ENCODE measurements around the gene C2CD2L.
A peak's percentile ranks its signal among the peaks of the same experiment; 100 is the strongest.

The C2CD2L gene

GRCh38 chr11:119108857-119109221, 1.7 kb downstream of the C2CD2L start:
- Histone ChIP-seq H3K9me3 (ENCODE audit: low read depth, low read length) (no peaks in the 10 kb centered on the region), H3K27ac (no peak overlapping the region), H3K4me3 (peak overlapping the region; percentile 92), H3K9ac (ENCODE audit: insufficient read length) (no peak overlapping the region), H3K36me3 (ENCODE audit: insufficient read depth, low read length) (peaks cover 16% of the 10 kb centered on the region)
- TF ChIP-seq FOXP2 (optimal IDR thresholded peaks at IDR 0.05; ENCODE audit: control extremely low read depth, extremely low read length, insufficient read depth) = no peak
- no peak for TF ChIP-seq EZH2 (IDR thresholded peaks at IDR 0.05)
- no peak for TF ChIP-seq POLR2AphosphoS5 (IDR thresholded peaks at IDR 0.05; ENCODE audit: borderline replicate concordance, low read depth, low read length)
- DNase-seq (ENCODE audit: low read depth, low spot score) = no peak

GRCh38 chr11:119109843-119110242, 2.7 kb downstream of the C2CD2L start:
- Histone ChIP-seq H3K36me3 (ENCODE audit: insufficient read depth, low read length) (peaks cover 16% of the 10 kb centered on the region), H3K4me3 (no peak overlapping the region), H3K9ac (ENCODE audit: insufficient read length) (no peak overlapping the region), H3K9me3 (ENCODE audit: low read depth, low read length) (no peaks in the 10 kb centered on the region), H3K27ac (no peak overlapping the region)
- no peak for DNase-seq (ENCODE audit: low read depth, low spot score)
- TF ChIP-seq POLR2AphosphoS5 (IDR thresholded peaks at IDR 0.05; ENCODE audit: borderline replicate concordance, low read depth, low read length) (no peak), EZH2 (IDR thresholded peaks at IDR 0.05) (no peak), FOXP2 (optimal IDR thresholded peaks at IDR 0.05; ENCODE audit: control extremely low read depth, extremely low read length, insufficient read depth) (no peak)

DNA sequence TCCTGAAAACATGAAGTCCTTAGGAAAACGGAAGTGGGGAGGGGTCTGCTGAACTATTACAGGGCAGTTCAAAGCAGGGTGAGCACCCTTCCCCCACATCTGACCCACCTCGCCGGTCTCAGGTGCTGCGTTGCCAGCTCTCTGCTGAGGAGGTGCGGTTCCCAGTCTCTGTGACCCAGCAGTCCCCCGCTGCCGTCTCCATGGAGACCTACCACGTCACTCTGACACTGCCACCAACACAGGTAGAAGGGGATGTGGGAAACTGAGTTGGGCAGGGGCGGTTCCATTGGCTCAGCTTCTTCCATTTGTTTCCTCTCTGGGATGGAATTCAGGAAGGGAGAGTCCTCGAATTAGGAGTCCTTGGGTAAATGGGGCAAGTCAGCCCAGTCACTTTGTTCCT, 3.3 kb downstream of the C2CD2L start:
- no peak for DNase-seq (ENCODE audit: low read depth, low spot score)
- Histone ChIP-seq H3K36me3 (ENCODE audit: insufficient read depth, low read length) (peaks cover 19% of the 10 kb centered on the region), H3K9me3 (ENCODE audit: low read depth, low read length) (no peaks in the 10 kb centered on the region), H3K9ac (ENCODE audit: insufficient read length) (no peak overlapping the region), H3K4me3 (no peak overlapping the region), H3K27ac (no peak overlapping the region)
- TF ChIP-seq POLR2AphosphoS5 (IDR thresholded peaks at IDR 0.05; ENCODE audit: borderline replicate concordance, low read depth, low read length) = no peak

DNA sequence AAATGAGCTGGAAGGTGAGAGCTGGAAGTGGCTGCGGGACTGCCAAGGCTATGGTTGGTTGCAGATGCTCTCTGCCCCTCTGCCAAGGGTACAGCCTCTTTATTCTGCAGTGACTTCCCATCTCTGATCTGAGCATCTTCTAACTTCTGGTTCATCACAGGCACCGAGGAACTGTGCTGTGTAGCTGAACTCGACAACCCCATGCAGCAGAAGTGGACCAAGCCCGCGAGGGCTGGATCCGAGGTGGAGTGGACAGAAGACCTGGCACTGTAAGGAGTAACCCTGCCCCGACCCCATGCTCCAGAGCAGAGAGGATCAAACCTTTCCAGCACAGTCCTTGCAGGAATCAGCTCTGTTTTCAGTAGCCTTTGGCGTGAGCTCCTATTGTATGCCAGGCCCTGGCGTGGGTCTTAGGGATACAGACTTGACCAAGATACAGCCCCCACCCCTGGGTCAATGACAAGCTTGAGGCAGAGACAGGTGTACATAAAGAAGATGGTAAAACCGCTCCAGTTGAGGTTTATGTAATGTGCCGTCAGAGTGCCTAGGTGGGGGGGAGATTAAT, 4.3 kb downstream of the C2CD2L start:
- Histone ChIP-seq H3K36me3 (ENCODE audit: insufficient read depth, low read length) (peaks cover 25% of the 10 kb centered on the region), H3K9me3 (ENCODE audit: low read depth, low read length) (no peaks in the 10 kb centered on the region), H3K4me3 (no peak overlapping the region), H3K9ac (ENCODE audit: insufficient read length) (no peak overlapping the region), H3K27ac (no peak overlapping the region)
- DNase-seq (ENCODE audit: low read depth, low spot score) = no peak
- TF ChIP-seq EZH2 (IDR thresholded peaks at IDR 0.05) (no peak), FOXP2 (optimal IDR thresholded peaks at IDR 0.05; ENCODE audit: control extremely low read depth, extremely low read length, insufficient read depth) (no peak)

DNA sequence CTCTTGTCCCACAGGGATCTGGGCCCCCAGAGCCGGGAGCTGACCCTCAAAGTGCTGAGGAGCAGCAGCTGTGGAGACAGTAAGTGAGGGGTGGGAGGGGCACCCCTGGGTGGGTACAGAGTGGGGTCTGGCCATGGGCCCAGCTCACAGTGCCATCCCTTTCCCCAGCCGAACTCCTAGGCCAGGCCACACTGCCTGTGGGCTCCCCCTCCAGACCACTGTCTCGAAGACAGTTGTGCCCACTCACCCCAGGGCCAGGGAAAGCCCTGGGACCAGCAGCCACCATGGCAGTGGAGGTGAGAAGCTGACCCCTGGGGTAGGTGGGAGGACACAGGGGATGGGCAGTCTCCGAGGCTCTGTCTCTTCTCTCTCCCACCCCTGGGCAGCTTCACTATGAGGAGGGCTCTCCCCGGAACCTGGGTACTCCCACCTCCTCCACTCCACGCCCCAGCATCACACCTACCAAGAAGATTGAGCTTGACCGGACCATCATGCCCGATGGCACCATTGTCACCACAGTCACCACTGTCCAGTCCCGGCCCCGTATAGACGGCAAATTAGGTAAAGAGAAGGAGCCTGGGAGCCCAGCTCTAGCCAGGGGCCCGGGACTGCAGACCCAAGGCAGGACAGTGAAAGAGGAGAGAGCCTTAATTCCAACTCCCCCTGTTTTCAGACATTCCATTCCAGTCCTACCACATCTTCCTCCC, 5.3 kb downstream of the C2CD2L start:
- Histone ChIP-seq H3K27ac (no peak overlapping the region), H3K9me3 (ENCODE audit: low read depth, low read length) (no peaks in the 10 kb centered on the region), H3K4me3 (no peak overlapping the region), H3K9ac (ENCODE audit: insufficient read length) (no peak overlapping the region), H3K36me3 (ENCODE audit: insufficient read depth, low read length) (peaks cover 28% of the 10 kb centered on the region)
- DNase-seq (ENCODE audit: low read depth, low spot score) = no peak
- TF ChIP-seq EZH2 (IDR thresholded peaks at IDR 0.05) = no peak
- no peak for TF ChIP-seq FOXP2 (optimal IDR thresholded peaks at IDR 0.05; ENCODE audit: control extremely low read depth, extremely low read length, insufficient read depth)
- TF ChIP-seq POLR2AphosphoS5 (IDR thresholded peaks at IDR 0.05; ENCODE audit: borderline replicate concordance, low read depth, low read length) = no peak

GRCh38 chr11:119113716-119114115, 6.6 kb downstream of the C2CD2L start:
- no peaks in the 10 kb centered on the region for H3K9me3 ChIP-seq (ENCODE audit: low read depth, low read length)
- no peak overlapping the region for H3K4me3 ChIP-seq
- no peak overlapping the region for H3K9ac ChIP-seq (ENCODE audit: insufficient read length)
- H3K27ac ChIP-seq = no peak overlapping the region
- DNase-seq (ENCODE audit: low read depth, low spot score) = no peak
- H3K36me3 ChIP-seq (ENCODE audit: insufficient read depth, low read length) = peaks cover 32% of the 10 kb centered on the region
- TF ChIP-seq FOXP2 (optimal IDR thresholded peaks at IDR 0.05; ENCODE audit: control extremely low read depth, extremely low read length, insufficient read depth) (no peak), EZH2 (IDR thresholded peaks at IDR 0.05) (no peak), POLR2AphosphoS5 (IDR thresholded peaks at IDR 0.05; ENCODE audit: borderline replicate concordance, low read depth, low read length) (no peak)

- Histone ChIP-seq H3K36me3 (ENCODE audit: insufficient read depth, low read length) (peaks cover 32% of the 10 kb centered on the region), H3K9me3 (ENCODE audit: low read depth, low read length) (no peaks in the 10 kb centered on the region), H3K9ac (ENCODE audit: insufficient read length) (no peak overlapping the region), H3K4me3 (no peak overlapping the region), H3K27ac (no peak overlapping the region)
- no peak for DNase-seq (ENCODE audit: low read depth, low spot score)
- no peak for TF ChIP-seq POLR2AphosphoS5 (IDR thresholded peaks at IDR 0.05; ENCODE audit: borderline replicate concordance, low read depth, low read length)
- TF ChIP-seq FOXP2 (optimal IDR thresholded peaks at IDR 0.05; ENCODE audit: control extremely low read depth, extremely low read length, insufficient read depth) = no peak
- no peak for TF ChIP-seq EZH2 (IDR thresholded peaks at IDR 0.05)
Observed at GRCh38 chr11:119114351-119114750, 7.2 kb downstream of the C2CD2L start.

DNA sequence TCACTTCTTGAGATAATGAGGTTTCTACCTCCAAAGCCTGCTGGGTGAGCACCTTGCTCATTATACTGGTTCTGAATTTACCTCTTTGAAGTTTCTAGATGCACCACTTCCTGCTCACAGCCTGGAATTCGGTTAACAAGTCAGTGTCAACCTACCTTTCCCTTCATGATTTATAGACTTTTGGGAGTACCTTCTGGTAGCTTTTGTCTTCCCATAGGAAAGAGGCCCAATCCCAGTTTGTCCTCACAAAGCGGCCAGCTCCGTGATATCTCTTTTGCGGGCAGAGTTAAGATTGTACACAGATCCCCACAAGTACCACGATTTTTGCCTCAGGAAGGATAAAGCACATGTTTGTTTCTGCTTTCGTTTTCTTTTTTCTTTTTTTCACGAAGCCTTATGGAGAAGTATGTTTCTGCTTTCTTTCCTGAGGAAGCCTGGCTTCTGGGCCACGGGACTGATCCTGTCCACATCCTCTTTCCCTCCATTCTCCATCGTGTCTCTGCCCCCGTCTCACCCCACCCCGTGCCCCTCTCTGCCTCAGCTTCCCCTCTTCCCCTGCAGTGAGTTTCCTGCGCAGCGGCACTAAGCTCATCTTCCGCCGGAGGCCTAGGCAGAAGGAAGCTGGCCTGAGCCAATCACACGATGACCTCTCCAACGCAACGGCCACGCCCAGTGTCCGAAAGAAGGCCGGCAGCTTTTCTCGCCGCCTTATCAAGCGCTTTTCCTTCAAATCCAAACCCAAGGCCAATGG, 8.5 kb downstream of the C2CD2L start:
- Histone ChIP-seq H3K4me3 (no peak overlapping the region), H3K27ac (no peak overlapping the region), H3K36me3 (ENCODE audit: insufficient read depth, low read length) (peaks cover 32% of the 10 kb centered on the region), H3K9me3 (ENCODE audit: low read depth, low read length) (no peaks in the 10 kb centered on the region), H3K9ac (ENCODE audit: insufficient read length) (no peak overlapping the region)
- TF ChIP-seq EZH2 (IDR thresholded peaks at IDR 0.05) (no peak), POLR2AphosphoS5 (IDR thresholded peaks at IDR 0.05; ENCODE audit: borderline replicate concordance, low read depth, low read length) (no peak), FOXP2 (optimal IDR thresholded peaks at IDR 0.05; ENCODE audit: control extremely low read depth, extremely low read length, insufficient read depth) (no peak)
- no peak for DNase-seq (ENCODE audit: low read depth, low spot score)
